DND-41 (cell line): Measurements from ENCODE around the gene TDG.

Experiments
- EZH2 ChIP-seq: IDR thresholded peaks from 3 replicates; pipeline ENCODE4 v1.6.1; 2012; ENCODE audit warnings: borderline replicate concordance, low read depth, mild to moderate bottlenecking, moderate library complexity, low read length, inconsistent platforms; ENCODE audit not compliant: severe bottlenecking
- TF ChIP-seq, protein P1 (sequence below): IDR thresholded peaks from 2 replicates; pipeline ENCODE4 v1.5.1; 2012; ENCODE audit warnings: borderline replicate concordance, low read length, moderate library complexity, mild to moderate bottlenecking; ENCODE audit not compliant: poor library complexity, severe bottlenecking; ENCODE audit errors: extremely low read depth

DNA sequence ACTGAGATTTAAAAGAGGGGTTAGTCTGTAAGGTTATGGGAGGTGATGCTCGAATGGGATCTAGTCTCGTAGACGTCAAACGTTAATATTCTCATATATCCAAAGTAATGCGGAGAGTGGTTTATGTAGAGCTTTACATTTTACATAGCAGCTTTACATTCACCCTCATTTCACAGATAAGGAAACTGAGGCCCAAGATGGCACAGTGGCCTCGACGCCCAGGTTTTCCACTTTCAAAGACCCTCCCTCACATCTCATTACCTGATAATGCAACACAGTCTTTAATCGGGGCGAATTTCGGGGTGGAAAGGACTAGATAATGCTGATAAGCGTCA is 450 bp upstream of the TDG start:
- TF ChIP-seq EZH2 = no peak
- TF ChIP-seq, protein P1, sequence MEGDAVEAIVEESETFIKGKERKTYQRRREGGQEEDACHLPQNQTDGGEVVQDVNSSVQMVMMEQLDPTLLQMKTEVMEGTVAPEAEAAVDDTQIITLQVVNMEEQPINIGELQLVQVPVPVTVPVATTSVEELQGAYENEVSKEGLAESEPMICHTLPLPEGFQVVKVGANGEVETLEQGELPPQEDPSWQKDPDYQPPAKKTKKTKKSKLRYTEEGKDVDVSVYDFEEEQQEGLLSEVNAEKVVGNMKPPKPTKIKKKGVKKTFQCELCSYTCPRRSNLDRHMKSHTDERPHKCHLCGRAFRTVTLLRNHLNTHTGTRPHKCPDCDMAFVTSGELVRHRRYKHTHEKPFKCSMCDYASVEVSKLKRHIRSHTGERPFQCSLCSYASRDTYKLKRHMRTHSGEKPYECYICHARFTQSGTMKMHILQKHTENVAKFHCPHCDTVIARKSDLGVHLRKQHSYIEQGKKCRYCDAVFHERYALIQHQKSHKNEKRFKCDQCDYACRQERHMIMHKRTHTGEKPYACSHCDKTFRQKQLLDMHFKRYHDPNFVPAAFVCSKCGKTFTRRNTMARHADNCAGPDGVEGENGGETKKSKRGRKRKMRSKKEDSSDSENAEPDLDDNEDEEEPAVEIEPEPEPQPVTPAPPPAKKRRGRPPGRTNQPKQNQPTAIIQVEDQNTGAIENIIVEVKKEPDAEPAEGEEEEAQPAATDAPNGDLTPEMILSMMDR = no peak
